Bronchial epithelial cell (primary cell): ENCODE data around the gene GSX2. TPM values are rescaled to one million over a fixed set of nuclear protein-coding genes. Genes with fewer than 3 reads are reported as not detected.
"Not testable (repeated sequence)": the region's sequence is repeated elsewhere in the genome, so short reads cannot be mapped to it uniquely, and the experiment has no call there.

ENCODE experiments used
- DNase-seq: peaks from one replicate; pipeline ENCODE4 v3.0.0-alpha.2; 2010; ENCODE audit warnings: low read depth
- FAIRE-seq: peaks from 2 replicates; lab custom pipeline; 2011; peaks lifted over from hg19 to GRCh38; lab: Jason Lieb, UNC
- H3K27me3 ChIP-seq: 2 replicates; pipeline ENCODE4 v1.5.1; 2011; ENCODE audit warnings: low read length; ENCODE audit not compliant: control insufficient read depth, insufficient read depth
- H3K36me3 ChIP-seq: 2 replicates; pipeline ENCODE4 v1.5.1; 2011; ENCODE audit warnings: low read length; ENCODE audit not compliant: control insufficient read depth, insufficient read depth
- H3K4me3 ChIP-seq: 2 replicates; pipeline ENCODE4 v1.5.1; 2011; ENCODE audit warnings: mild to moderate bottlenecking, low read depth, low read length, control low read depth
- CTCF ChIP-seq: IDR thresholded peaks from 2 replicates; pipeline ENCODE4 v1.5.1; 2011; ENCODE audit warnings: mild to moderate bottlenecking, moderate library complexity, low read length, control low read depth, inconsistent platforms; ENCODE audit not compliant: insufficient read depth, severe bottlenecking
- total RNA-seq: library from RNA; depleted of rRNA; stranded (reverse); fragments of >200 nt; gene quantifications from 2 replicates; pipeline ENCODE4 v1.2.1, GENCODE V29; 2014

The GSX2 gene
- total RNA-seq, 1 donor from 2014 or later = not detected

- H3K4me3 ChIP-seq = peak overlapping the region; percentile 12
- DNase-seq (no peak), FAIRE-seq (no peak)
- no peaks in the 10 kb centered on the region for H3K36me3 ChIP-seq
- H3K27me3 ChIP-seq = peaks cover 35% of the 10 kb centered on the region
- TF ChIP-seq CTCF = no peak
Observed at GRCh38 chr4:54110019-54110416, 10.1 kb downstream of the GSX2 start.

- FAIRE-seq, H3K36me3 ChIP-seq, H3K4me3 ChIP-seq: not testable (repeated sequence)
- DNase-seq = peak; percentile 57
- H3K27me3 ChIP-seq = peaks cover 17% of the 10 kb centered on the region
Observed at GRCh38 chr4:54113206-54113605, 13.2 kb downstream of the GSX2 start.

DNA sequence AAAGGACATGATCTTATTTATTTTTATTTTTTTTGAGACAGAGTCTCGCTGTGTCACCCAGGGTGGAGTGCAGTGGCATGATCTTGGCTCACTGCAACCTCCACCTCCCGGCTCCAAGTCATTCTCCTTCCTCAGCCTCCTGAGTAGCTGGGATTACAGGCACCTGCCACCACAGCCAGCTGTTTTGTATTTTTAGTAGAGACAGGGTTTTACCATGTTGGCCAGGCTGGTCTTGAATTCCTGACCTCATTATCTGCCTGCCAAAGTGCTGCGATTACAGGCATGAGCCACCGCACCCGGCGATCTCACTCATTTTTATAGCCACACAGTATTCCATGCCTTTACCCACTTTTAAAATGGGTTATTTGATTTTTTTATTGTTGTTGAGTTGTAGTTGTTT, 16.3 kb downstream of the GSX2 start:
- not testable (repeated sequence) for FAIRE-seq, H3K4me3 ChIP-seq, H3K36me3 ChIP-seq, DNase-seq, H3K27me3 ChIP-seq

DNA sequence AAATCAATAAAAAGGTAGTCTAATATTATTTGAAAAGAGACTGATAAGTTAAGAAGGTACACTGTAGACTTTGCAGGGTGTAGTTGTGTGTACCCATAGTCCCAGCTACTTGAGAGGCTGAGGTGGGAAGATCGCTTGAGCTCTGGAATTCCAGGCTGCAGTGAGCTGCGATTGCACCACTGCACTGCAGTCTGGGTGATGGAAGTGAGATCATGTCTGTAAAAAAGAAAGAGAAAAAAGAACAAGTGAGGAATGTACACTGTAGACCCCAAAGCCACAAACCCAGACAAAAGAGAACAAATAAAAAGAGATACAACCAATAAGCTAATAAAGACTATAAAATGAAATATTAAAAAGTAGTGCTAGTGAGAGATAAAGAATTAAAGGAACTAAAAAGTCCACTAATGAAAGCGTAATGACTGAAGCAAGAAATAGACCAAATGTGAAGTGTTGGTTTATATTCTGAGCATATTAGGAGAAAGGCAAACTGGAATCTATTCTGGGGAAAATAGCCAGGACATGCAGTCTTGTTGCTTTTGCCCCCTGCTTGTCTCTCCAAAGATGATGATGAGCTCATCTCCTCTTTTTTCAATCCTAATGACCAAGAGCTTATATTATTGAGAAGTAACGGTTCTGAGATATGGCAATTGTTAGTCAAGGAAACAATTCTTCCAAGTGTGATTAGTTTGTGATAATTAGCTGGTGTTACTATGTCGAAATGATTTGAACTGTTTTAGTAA, 19.1 kb downstream of the GSX2 start:
- Histone ChIP-seq H3K27me3 (no peaks in the 10 kb centered on the region), H3K4me3 (no peak overlapping the region), H3K36me3 (no peaks in the 10 kb centered on the region)
- no peak for FAIRE-seq
- no peak for TF ChIP-seq CTCF
- DNase-seq = no peak

DNA sequence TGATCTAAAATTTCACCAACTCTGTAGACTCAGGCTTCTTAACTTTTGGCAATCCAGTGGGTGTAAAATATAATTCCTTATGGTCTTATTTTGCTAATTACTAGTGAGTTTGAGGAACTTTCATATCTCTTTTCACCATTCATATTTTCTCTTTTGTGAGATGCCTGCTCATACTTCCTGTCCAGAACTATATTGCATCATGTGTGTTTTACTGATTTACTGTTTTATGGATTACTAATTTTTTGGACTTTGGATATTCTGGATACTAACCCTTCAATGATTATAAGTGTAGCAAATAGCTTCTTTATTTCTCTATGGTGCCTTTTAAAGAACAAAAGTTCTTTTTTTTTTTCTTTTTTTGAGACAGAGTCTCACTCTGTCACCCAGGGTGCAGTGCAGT, 20.6 kb downstream of the GSX2 start:
- FAIRE-seq (no peak), DNase-seq (no peak)
- Histone ChIP-seq H3K27me3 (no peaks in the 10 kb centered on the region), H3K36me3 (no peaks in the 10 kb centered on the region), H3K4me3 (no peak overlapping the region)
- TF ChIP-seq CTCF = no peak

- Histone ChIP-seq H3K4me3 (no peak overlapping the region), H3K36me3 (no peaks in the 10 kb centered on the region), H3K27me3 (no peaks in the 10 kb centered on the region)
- no peak for TF ChIP-seq CTCF
- DNase-seq = no peak
- FAIRE-seq = no peak
Observed at GRCh38 chr4:54127660-54128059, 27.7 kb downstream of the GSX2 start.

DNA sequence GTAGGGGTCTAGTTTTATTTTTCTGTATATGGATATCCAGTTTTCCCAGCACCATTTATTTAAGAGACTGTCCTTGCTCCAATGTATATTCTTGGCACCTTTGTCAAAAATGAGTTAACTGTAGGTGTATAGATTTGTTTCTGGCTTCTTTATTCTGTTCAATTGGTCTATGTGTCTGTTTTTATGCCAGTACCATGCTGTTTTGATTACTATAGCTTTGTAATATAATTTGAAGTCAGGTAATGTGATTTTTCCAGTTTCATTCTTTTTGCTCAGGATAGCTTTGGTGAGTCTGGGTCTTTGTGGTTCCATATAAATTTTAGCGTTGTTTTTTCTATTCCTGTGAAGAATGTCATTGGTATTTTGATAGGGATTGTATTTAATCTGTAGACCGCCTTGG, 28.7 kb downstream of the GSX2 start:
- not testable (repeated sequence) for FAIRE-seq, H3K4me3 ChIP-seq

More for the DNA sequence above, 28.7 kb downstream of the GSX2 start:
- H3K27me3 ChIP-seq, H3K36me3 ChIP-seq, DNase-seq: not testable (repeated sequence)
